Urothelium cell line (cell line): ENCODE measurements around the gene PCDHGA8.
"Not testable (repeated sequence)": the region's sequence is repeated elsewhere in the genome, so short reads cannot be mapped to it uniquely, and the experiment has no call there.

Source experiments
- DNase-seq: peaks from one replicate; pipeline ENCODE4 v3.0.0; 2011; ENCODE audit warnings: low spot score, mixed read lengths
- FAIRE-seq: peaks from 2 replicates; lab custom pipeline; 2011; peaks lifted over from hg19 to GRCh38; lab: Jason Lieb, UNC

PCDHGA8 gene

DNA sequence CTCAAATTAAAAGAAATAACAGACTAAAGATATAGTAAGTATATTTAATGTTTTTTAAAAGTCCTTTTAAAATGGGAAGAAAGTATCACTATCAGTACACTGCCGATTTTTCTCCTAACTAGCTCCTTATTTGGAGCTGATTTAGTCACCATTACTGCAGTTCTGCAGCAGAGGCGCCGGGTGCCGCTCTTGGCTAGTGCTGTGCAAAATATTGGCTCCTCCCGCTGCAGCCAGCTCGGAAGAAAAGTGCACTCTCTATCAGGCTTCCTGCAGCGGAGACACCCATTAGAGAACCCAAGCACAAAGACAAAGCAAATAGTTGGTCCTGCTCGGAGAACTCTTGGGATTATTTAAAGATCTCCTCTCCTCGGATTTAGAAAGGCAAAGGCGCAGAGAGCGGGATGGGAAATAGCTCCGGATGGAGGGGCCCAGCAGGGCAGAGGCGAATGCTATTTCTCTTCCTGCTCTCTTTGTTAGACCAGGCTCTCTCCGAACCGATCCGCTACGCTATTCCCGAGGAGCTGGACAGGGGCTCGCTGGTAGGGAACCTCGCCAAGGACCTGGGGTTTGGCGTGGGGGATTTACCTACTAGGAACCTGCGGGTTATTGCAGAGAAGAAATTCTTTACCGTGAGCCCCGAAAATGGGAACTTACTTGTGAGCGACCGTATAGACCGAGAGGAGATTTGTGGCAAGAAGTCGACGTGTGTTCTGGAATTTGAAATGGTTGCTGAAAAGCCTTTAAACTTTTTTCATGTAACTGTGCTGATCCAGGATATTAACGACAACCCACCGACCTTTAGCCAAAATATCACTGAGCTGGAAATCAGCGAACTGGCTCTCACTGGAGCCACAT is 22.2 kb upstream of the PCDHGA8 start, which contains the start of gene PCDHGB3:
Gene PCDHGB3 (plus strand): TSS at position 249 of the 855 bp plus-strand sequence. CDS start 153 bp downstream, at position 402.
- FAIRE-seq = no peak
- no peak for DNase-seq

DNA sequence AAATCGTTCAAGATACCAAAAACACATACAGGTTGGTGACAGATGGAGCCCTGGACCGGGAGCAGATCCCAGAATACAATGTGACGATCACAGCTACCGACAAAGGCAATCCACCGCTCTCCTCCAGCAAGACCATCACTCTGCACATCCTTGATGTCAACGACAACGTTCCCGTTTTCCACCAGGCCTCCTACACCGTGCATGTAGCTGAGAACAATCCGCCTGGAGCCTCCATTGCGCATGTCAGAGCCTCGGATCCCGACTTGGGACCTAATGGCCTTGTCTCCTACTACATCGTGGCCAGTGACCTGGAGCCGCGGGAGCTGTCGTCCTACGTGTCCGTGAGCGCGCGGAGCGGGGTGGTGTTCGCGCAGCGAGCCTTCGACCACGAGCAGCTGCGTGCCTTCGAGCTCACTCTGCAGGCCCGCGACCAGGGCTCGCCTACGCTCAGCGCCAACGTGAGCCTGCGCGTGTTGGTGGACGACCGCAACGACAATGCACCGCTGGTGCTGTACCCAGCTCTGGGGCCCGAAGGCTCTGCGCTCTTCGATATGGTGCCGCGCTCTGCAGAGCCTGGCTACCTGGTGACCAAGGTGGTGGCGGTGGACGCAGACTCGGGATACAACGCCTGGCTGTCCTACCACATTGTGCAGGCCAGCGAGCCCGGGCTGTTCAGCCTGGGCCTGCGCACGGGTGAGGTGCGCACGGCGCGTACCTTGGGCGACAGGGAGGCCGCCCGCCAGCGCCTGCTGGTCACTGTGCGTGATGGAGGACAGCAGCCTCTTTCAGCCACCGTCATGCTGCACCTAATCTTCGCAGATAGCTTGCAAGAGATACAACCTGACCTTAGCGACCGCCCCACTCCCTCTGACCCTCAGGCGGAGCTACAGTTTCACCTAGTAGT is 20.6 kb upstream of the PCDHGA8 start:
- no peak for DNase-seq
- no peak for FAIRE-seq

DNA sequence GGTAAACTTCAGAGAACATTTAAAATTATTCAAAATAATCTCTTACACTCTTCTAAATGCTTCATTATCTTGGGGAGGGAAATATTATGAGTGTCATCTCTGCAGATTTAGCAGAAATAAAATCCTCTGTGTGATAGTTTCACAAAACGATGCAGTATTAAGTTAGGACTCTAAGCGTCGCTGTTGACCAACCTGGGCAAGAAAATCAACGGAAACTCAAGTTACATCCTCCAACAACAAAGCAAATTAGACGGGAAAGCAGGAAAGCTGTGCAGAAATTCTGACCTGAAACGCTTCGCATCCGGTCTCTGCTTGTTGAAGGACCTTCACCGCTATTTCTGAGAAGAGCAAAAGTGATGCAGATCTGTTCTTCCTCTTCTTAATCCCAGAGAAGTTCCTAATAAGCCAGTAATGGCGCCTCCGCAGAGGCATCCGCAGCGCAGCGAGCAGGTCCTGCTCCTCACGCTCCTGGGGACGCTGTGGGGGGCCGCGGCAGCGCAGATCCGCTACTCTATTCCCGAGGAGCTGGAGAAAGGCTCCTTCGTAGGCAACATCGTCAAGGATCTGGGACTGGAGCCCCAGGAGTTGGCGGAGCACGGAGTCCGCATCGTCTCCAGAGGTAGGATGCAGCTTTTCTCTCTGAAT is 18.6 kb upstream of the PCDHGA8 start, which contains the start of gene PCDHGA6:
Gene PCDHGA6 (plus strand): TSS at position 219 of the 645 bp plus-strand sequence. CDS start 193 bp downstream, at position 412.
- no peak for FAIRE-seq

DNA sequence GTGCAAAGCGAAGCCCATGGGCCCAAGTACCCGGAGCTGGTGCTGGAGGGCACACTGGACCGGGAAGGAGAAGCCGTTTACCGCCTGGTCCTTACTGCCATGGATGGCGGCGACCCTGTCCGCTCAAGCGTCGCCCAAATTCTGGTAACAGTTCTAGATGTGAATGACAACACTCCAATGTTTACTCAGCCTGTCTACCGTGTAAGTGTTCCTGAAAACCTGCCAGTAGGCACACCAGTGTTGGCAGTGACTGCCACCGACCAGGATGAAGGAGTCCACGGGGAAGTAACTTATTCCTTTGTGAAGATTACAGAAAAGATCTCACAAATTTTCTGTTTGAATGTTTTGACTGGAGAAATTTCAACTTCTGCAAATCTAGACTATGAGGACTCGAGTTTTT is 17.8 kb upstream of the PCDHGA8 start:
- FAIRE-seq (no peak), DNase-seq (no peak)

More for the DNA sequence above, 18.6 kb upstream of the PCDHGA8 start, which contains the start of gene PCDHGA6:
- no peak for DNase-seq

DNA sequence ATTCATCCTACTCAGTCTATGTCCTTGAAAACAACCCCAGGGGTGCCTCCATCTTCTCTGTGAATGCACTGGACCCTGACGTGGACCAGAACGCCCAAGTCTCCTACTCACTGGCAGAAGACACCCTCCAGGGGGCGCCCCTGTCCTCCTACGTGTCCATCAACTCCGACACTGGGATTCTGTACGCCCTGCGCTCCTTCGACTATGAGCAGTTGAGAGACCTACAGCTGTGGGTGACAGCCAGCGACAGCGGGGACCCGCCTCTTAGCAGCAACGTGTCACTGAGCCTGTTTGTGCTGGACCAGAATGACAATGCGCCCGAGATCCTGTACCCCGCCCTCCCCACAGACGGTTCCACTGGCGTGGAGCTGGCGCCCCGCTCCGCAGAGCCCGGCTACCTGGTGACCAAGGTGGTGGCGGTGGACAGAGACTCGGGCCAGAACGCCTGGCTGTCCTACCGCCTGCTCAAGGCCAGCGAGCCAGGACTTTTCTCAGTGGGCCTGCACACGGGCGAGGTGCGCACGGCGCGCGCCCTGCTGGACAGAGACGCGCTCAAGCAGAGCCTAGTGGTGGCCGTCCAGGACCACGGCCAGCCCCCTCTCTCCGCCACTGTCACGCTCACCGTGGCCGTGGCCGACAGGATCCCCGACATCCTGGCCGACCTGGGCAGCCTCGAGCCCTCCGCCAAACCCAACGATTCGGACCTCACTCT is 16.8 kb upstream of the PCDHGA8 start:
- DNase-seq, FAIRE-seq: not testable (repeated sequence)

- FAIRE-seq = no peak
- DNase-seq = no peak
Measured at GRCh38 chr5:141382469-141383294, 9.8 kb upstream of the PCDHGA8 start, which contains the start of gene PCDHGA7. Gene PCDHGA7, plus strand, starts transcription at chr5:141382742. Its CDS starts 158 bp downstream, at chr5:141382900.

- no peak for FAIRE-seq
- no peak for DNase-seq
Measured at GRCh38 chr5:141383345-141383744, 9.1 kb upstream of the PCDHGA8 start.

DNA sequence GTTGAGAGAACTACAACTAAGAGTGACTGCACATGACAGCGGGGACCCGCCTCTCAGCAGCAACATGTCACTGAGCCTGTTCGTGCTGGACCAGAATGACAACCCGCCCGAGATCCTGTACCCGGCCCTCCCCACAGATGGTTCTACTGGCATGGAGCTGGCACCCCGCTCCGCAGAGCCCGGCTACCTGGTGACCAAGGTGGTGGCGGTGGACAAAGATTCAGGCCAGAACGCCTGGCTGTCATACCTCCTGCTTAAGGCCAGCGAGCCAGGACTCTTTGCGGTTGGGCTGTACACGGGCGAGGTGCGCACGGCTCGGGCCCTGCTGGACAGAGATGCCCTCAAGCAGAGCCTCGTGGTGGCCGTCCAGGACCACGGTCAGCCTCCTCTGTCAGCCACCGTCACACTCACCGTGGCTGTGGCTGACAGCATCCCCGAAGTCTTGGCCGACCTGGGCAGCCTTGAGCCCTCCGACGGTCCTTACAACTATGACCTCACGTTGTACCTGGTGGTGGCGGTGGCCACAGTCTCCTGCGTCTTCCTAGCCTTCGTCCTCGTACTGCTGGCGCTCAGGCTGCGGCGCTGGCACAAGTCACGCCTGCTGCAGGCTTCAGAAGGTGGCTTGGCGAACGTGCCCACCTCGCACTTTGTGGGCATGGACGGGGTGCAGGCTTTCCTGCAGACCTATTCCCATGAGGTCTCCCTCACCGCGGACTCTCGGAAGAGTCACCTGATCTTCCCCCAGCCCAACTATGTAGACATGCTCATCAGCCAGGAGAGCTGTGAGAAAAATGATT is 7.8 kb upstream of the PCDHGA8 start:
- no peak for DNase-seq
- FAIRE-seq = no peak

GRCh38 chr5:141387557-141388311 is 4.7 kb upstream of the PCDHGA8 start, which contains the start of gene PCDHGB4:
Gene PCDHGB4, plus strand, starts transcription at chr5:141387698. Its CDS starts 187 bp downstream, at chr5:141387885.
- FAIRE-seq (peak; percentile 20), DNase-seq (peak; percentile 14)

GRCh38 chr5:141388661-141389060 is 3.8 kb upstream of the PCDHGA8 start:
- DNase-seq (no peak), FAIRE-seq (no peak)

GRCh38 chr5:141389153-141390042 is 3.0 kb upstream of the PCDHGA8 start:
- DNase-seq = no peak
- FAIRE-seq = no peak

DNA sequence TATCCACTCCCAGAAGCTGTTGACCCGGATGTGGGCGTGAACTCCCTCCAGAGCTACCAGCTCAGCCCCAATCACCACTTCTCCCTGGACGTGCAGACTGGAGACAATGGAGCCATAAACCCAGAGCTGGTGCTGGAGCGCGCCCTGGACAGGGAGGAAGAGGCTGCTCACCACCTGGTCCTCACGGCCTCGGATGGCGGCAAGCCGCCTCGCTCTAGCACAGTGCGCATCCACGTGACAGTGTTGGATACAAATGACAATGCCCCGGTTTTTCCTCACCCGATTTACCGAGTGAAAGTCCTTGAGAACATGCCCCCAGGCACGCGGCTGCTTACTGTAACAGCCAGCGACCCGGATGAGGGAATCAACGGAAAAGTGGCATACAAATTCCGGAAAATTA is 834 bp downstream of the PCDHGA8 start:
- no peak for FAIRE-seq
- no peak for DNase-seq

DNA sequence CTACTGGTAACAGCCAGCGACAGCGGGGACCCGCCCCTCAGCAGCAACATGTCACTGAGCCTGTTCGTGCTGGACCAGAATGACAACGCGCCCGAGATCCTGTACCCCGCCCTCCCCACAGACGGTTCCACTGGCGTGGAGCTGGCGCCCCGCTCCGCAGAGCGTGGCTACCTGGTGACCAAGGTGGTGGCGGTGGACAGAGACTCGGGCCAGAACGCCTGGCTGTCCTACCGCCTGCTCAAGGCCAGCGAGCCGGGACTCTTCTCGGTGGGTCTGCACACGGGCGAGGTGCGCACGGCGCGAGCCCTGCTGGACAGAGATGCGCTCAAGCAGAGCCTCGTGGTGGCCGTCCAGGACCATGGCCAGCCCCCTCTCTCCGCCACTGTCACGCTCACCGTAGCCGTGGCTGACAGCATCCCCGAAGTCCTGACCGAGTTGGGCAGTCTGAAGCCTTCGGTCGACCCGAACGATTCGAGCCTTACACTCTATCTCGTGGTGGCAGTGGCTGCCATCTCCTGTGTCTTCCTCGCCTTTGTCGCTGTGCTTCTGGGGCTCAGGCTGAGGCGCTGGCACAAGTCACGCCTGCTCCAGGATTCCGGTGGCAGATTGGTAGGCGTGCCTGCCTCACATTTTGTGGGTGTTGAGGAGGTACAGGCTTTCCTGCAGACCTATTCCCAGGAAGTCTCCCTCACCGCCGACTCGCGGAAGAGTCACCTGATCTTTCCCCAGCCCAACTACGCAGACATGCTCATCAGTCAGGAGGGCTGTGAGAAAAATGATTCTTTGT is 2.2 kb downstream of the PCDHGA8 start:
- FAIRE-seq, DNase-seq: not testable (repeated sequence)

DNA sequence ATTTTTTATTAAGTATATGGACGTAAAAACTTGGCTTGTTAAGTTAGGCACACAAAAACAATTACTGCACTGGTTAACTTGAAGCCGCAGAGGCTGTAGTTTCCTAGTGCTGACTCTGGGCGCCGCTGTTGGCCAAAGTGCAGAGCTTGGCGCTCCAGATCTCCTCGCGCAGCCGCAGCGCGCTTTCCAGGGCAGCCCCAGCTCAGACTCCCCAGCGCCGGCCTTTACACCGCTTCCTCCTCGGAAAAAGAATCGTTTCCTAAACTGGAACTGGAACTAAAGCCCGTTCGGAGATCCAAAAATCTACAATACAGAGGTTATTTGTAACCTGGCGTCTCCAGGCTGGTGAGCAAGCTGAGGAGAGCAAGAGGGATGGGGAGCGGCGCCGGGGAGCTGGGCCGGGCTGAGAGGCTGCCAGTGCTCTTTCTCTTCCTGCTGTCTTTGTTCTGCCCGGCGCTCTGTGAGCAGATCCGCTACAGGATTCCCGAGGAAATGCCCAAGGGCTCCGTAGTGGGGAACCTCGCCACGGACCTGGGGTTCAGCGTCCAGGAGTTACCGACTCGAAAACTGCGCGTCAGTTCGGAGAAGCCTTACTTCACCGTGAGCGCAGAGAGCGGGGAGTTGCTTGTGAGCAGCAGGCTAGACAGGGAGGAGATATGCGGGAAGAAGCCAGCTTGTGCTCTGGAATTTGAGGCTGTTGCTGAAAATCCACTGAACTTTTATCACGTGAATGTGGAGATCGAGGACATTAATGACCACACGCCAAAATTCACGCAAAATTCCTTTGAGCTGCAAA is 5.5 kb downstream of the PCDHGA8 start, which contains the start of gene PCDHGB5:
Gene PCDHGB5 (plus strand): TSS at position 192 of the 796 bp plus-strand sequence. CDS start 181 bp downstream, at position 373.
- FAIRE-seq = not testable (repeated sequence)
- DNase-seq = peak; percentile 12

- FAIRE-seq = no peak
- no peak for DNase-seq
Measured at GRCh38 chr5:141398608-141399007, 6.2 kb downstream of the PCDHGA8 start.
